GM19372 (cell line): ENCODE measurements around the gene KRTAP10-2.

Source experiments
- ATAC-seq: cut with Tn5 transposase; IDR thresholded peaks from one replicate; pipeline ENCODE4 v1.9.1; 2021; ENCODE audit warnings: mild to moderate bottlenecking, low read depth, moderate library complexity; ENCODE audit not compliant: unreplicated experiment

KRTAP10-2 gene

DNA sequence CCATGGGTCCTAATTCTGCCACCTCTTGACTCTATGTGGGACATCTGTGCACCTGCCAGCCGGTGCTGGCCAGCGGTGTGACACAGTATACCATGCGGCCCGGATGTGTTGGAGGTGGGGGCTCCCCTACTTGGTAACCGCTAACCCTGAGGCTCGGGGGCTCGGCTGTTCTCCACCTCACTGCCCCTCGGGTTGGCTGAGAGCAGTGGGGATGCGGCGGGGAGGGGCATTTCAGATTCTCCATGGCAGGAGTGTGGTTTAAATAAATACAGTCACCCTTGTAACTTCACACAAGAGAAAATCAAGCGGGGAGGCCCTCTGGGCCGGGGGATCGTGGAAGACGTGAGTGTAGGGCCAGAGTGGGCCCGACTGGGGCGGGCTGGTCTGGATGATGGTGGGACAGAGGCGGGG, 22.3 kb downstream of the KRTAP10-2 start:
- no peak for ATAC-seq

- ATAC-seq: no peak
Observed at GRCh38 chr21:44528634-44528995, 22.7 kb downstream of the KRTAP10-2 start.

DNA sequence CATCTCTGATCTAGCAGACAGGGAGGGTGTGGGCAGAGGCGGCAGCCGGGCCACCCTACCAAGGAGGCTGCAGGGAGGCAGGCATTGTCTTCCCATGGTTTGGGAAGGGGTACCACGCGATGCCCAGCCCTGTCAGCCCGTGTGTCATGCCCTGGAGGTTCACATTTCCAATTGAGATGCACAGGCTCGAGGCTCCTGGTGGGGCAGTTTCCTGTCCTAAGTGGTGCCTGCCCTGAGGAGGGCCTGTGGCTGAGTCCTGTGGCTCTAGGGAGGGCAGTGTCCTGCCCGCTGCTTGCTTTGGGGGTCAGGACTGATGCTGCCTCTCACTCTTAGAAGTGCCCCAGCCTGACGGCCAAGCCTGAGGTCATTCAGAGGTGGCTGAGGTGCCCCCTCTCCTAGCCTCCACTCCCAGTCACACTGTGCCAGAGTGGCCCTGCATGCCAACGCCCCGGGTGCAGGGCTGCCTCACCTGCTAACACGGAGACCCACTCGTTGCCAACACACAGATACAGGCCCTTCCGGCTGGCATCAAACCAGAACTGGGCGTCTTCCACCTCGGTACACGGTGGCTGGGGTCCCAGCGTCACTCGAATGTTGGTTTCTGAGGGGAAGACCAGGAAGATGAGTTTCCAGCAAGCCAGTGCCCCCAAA, 23.2 kb downstream of the KRTAP10-2 start:
- ATAC-seq: no peak

GRCh38 chr21:44527156-44527982, 23.9 kb downstream of the KRTAP10-2 start:
- ATAC-seq: no peak

DNA sequence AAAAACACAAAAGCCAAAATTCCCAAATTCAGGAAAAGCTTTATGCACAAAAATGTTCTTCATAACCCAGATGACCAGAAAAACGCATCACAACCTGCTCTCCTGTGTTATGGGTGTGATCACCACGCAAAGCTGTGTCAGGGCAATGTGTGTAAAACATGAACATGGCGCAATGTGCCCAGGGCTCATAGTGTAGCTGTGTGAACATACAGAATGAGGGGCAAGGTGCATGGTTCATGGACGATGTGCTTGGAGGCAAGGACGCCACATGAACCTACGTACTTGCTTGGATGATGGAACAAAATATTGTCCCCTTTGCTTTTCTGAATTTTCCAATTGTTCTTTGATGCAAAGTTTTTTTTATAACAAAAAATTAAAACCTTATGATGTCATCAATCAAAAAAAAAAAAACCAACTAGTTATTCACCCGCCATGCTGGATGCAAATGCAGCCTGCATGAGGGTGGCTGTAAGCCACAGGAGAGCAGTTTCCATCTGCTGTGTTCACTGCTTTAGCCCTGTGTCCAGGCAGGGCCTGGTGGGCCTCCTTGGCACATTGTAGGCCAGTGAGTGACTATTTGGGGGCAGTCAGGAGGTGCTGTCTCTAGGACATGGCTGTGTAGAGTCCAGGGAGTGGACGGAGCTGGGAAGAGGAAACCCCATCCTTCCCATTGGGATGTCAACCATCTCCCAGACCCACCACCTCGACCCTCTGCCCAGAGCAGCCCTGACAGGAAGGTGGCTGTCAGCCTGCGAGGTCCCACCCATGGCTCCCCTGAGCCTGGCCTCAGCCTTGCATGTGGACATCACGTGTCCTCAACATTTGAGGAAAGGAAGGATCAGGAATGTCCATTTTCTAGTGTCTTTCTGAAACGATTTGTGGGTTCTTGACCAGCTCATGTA, 25.0 kb downstream of the KRTAP10-2 start:
- ATAC-seq: no peak

- ATAC-seq: no peak
Observed at GRCh38 chr21:44525391-44526095, 25.8 kb downstream of the KRTAP10-2 start.

- no peak for ATAC-seq
Observed at GRCh38 chr21:44524414-44525371, 26.6 kb downstream of the KRTAP10-2 start.

GRCh38 chr21:44523567-44524413, 27.5 kb downstream of the KRTAP10-2 start:
- no peak for ATAC-seq

GRCh38 chr21:44522753-44523204, 28.5 kb downstream of the KRTAP10-2 start:
- ATAC-seq: no peak

DNA sequence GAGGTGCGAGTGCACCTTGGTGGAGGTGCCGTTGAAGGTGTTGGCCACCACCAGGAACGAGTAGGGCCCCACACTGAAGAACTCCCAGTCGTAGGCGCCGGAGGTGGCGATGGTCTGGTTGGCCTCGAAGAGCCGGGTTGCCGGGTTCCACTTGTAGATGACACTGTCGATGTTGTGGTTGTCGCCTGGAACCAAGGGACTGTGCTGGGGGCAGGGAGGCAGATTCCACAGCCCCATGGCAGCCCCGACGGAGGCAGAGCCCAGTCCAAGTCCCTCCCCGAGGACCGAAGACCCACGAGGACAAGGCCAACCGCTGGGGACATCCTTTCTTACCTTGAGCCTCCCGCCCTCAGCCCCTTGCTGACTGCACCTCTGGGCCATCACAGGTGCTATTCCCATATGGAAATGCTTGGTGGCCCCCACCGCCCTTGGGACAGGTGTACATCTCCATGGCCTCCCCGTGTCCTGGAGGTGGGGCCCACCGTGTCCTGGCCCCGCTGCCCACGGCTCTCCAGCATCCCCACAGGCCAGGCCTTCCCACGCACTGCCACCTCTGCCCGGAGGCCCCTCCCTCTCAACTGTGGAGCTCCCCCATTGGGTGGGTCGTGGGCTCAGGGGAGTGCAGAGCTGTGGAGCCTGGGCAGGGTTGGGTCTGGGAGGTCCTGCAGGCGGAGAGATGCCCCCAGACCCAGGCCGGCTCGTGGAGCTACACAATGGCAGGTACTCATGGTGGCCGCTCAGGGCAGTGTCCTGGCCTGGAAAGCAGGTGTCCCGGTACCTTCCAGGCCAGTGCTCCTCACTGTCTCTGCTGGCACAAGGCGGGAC, 29.2 kb downstream of the KRTAP10-2 start:
- no peak for ATAC-seq

GRCh38 chr21:44521301-44521927, 29.9 kb downstream of the KRTAP10-2 start:
- no peak for ATAC-seq

- ATAC-seq: no peak
Observed at GRCh38 chr21:44520326-44521300, 30.7 kb downstream of the KRTAP10-2 start.

DNA sequence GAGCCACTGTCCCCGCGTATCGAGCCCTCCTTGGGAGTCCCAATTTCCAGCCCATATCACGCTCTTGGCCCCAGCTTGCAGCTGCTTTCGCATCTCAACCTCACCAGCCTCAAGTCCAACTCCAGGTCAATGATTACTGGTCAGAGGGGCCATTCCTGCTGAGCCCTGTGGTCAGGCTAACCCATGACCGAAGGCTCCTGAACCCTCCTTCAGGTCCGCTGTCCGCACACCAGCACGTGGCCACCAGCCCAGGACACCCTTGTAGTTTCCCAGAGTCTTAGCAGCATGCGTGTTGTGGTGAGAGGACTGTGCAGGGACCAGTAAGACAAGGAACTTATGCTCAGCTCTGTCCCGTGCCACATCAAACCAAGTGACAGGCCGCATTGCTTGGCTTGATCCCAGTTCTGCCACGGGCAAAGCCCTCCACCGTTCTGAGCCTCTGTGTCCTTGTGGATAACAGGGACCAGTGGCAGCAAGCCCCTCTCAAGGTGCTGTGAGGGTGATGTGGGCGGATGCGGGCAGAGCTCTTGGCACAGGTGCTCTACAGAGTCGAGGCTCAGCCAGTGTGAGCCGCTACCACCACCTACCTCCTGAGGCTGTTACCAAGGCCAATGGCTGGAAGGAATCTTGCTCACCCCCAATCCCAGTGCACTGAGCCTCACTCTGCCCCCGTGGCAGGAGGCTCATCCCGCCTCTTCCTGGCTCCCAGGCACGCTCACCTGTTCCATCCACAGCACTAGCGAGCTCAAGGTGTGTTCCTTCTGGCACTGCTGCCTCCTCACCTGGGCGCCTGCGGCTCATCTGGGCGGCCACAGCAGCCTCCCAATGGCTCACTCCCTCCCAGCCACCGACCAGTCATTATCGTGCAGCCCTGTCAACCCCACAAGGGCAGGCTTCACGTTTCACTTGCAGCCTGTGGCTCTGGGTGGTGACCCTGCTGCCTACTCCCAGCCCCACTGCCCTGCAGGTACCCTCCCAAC, 31.7 kb downstream of the KRTAP10-2 start:
- ATAC-seq: no peak

DNA sequence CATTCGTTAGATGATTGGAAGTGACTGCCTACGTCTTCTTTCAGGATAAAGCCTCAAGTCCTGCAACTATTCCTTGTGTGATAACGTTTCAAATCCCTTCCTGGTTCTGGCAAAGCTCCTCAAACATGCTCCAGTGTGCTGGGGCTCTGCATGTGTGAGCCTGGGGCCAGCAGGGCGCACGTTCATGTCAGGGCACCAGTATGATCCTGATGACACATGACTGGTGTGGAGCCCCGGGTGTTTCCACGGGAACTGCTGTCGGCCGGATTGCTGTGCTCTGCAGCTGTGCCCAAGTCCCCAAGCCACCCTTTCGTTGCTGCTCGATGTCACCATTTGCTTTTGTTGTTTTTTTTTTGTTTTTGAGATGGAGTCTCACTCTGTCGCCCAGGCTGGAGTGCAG, 32.6 kb downstream of the KRTAP10-2 start:
- no peak for ATAC-seq
